Measurements from ENCODE around the gene SFXN5. TPM values are rescaled to one million over a fixed set of nuclear protein-coding genes. Genes with fewer than 3 reads are reported as not detected.

SFXN5 gene
- total and polyA plus RNA-seq, 2 of the 8 experiments (the other 6 are each of a cell fraction or from before 2014, with no cell fraction given), result 29.3 to 33.1 TPM

GRCh38 chr2:73068147-73068546 lies 3.4 kb downstream of the SFXN5 start:
- peaks cover 13 to 27% (median 15%) of the 10 kb centered on the region in 4 experiments for H3K4me1 ChIP-seq (replicated peaks in 1 of 4; ENCODE audit: control insufficient read depth in 3 of 4, insufficient read depth in 4 of 4, low read length in 3 of 4)
- ChIA-PET POLR2A (ENCODE audit: partially characterized antibody) (no interaction called here), CTCF (ENCODE audit: partially characterized antibody) (no interaction called here)
- H3K79me1 ChIP-seq (ENCODE audit: low read depth, low read length), result peaks cover 16% of the 10 kb centered on the region; the same call in 1 of the 2 replicates
- no peaks in the 10 kb centered on the region for H3K9me3 ChIP-seq (ENCODE audit: insufficient read depth in 2 of 2, low read depth in 1 of 2, low read length in 1 of 2)
- no peak overlapping the region for H2AFZ ChIP-seq (ENCODE audit: low read length)
- no peak overlapping the region for H3K4me3 ChIP-seq (ENCODE audit: extremely low read depth in 1 of 4, insufficient read depth in 2 of 4, low read depth in 3 of 4, low read length in 4 of 4)
- no peak overlapping the region for H2BK20ac ChIP-seq (ENCODE audit: low read length)
- no peak overlapping the region for H2BK12ac ChIP-seq (ENCODE audit: low read depth, low read length)
- H3K18ac ChIP-seq (ENCODE audit: extremely low read depth, low read length), result no peak overlapping the region
- no peak overlapping the region for H4K91ac ChIP-seq (replicated peaks; ENCODE audit: insufficient read length, low read length)
- no peak overlapping the region for H2BK15ac ChIP-seq (ENCODE audit: low read length)
- H3K14ac ChIP-seq (ENCODE audit: insufficient read length), result no peak overlapping the region
- H2BK5ac ChIP-seq (ENCODE audit: low read depth, low read length), result no peak overlapping the region
- H4K5ac ChIP-seq (ENCODE audit: insufficient read length, low read depth, low read length), result no peak overlapping the region
- no peaks in the 10 kb centered on the region for H3K36me3 ChIP-seq (ENCODE audit: control insufficient read depth in 2 of 4, insufficient read depth in 4 of 4, low read length in 3 of 4)
- FAIRE-seq (no peak), DNase-seq (ENCODE audit: low read depth in 1 of 2, low spot score in 2 of 2) (no peak)
- H3K79me2 ChIP-seq (ENCODE audit: control insufficient read depth in 1 of 2, insufficient read depth in 2 of 2, low read length in 2 of 2), result peaks cover 4 to 52% of the 10 kb centered on the region in 2 experiments; a peak in 3 of 4 replicates
- H4K20me1 ChIP-seq (replicated peaks in 1 of 2; ENCODE audit: control insufficient read depth in 1 of 2, insufficient read depth in 2 of 2, low read length in 2 of 2), result peaks cover 3 to 16% of the 10 kb centered on the region in 2 experiments
- no peak overlapping the region for H3K9ac ChIP-seq (replicated peaks in 1 of 4; ENCODE audit: extremely low read depth in 1 of 4, low read depth in 3 of 4, low read length in 3 of 4)
- peaks cover 0 to 4% (median 0%) of the 10 kb centered on the region in 4 experiments; a peak in 4 of 7 replicates for H3K27me3 ChIP-seq (replicated peaks in 1 of 4; ENCODE audit: control insufficient read depth in 3 of 4, extremely low read depth in 1 of 4, insufficient read depth in 3 of 4, low read length in 3 of 4)
- no peak overlapping the region for H3K23ac ChIP-seq (ENCODE audit: insufficient read length)
- H3K27ac ChIP-seq (ENCODE audit: low read depth, low read length), result no peak overlapping the region
- H3K4ac ChIP-seq (replicated peaks; ENCODE audit: insufficient read length, low read depth, low read length), result no peak overlapping the region
- no peak overlapping the region for H2AK5ac ChIP-seq (ENCODE audit: low read depth, low read length)
- H3K56ac ChIP-seq (replicated peaks; ENCODE audit: insufficient read length, low read depth, low read length), result no peak overlapping the region
- no peak overlapping the region for H4K8ac ChIP-seq (ENCODE audit: extremely low read depth, insufficient read depth, low read length)
- WGBS, 2 experiments (ENCODE audit: extremely low coverage in 1 of 2, insufficient coverage in 1 of 2, insufficient read length in 1 of 2, insufficient replicate concordance in 2 of 2, low coverage in 1 of 2, low lambda C conversion rate in 2 of 2, missing lambda C conversion rate in 1 of 2), result 85% methylated on average over 2 of the region's 2 CpGs; no CpG with 5 or more reads in 1 of the 2 experiments
- H2BK120ac ChIP-seq (replicated peaks; ENCODE audit: low read depth, low read length), result no peak overlapping the region
- H3K23me2 ChIP-seq (ENCODE audit: low read depth, low read length), result peaks cover 14% of the 10 kb centered on the region; the same call in 1 of the 2 replicates
- peak overlapping the region in 1 of 2 experiments; percentile 97; a peak in 1 of 4 replicates for H3K4me2 ChIP-seq (ENCODE audit: insufficient read depth in 1 of 2, low read depth in 2 of 2, low read length in 2 of 2)
- no peak for TF ChIP-seq PHF8 (conservative IDR thresholded peaks at IDR 0.05; ENCODE audit: low read depth, low read length)
- no peak for TF ChIP-seq NANOG (IDR thresholded peaks at IDR 0.05; ENCODE audit: insufficient read depth, low read depth, low read length, poor library complexity, severe bottlenecking)
- no peak for TF ChIP-seq RBBP5 (IDR thresholded peaks at IDR 0.05; ENCODE audit: borderline replicate concordance, low read depth, low read length)
- TF ChIP-seq SP1 (IDR thresholded peaks at IDR 0.05; ENCODE audit: low read depth, low read length), result no peak
- no peak for TF ChIP-seq CTBP2 (IDR thresholded peaks at IDR 0.05; ENCODE audit: borderline replicate concordance, insufficient read depth, insufficient read length, low read length)
- no peak for TF ChIP-seq SIRT6 (IDR thresholded peaks at IDR 0.05; ENCODE audit: low read length)
- TF ChIP-seq TCF12 (IDR thresholded peaks at IDR 0.05; ENCODE audit: low read depth, low read length), result no peak
- no peak for TF ChIP-seq KDM4A (IDR thresholded peaks at IDR 0.05; ENCODE audit: low read depth, low read length, severe bottlenecking)
- no peak for TF ChIP-seq MAFK (IDR thresholded peaks at IDR 0.05; ENCODE audit: low read depth, low read length)
